ENCODE measurements around the gene C19orf73. TPM values are rescaled to one million over a fixed set of nuclear protein-coding genes. Genes with fewer than 3 reads are reported as not detected.
A peak's percentile ranks its signal among the peaks of the same experiment; 100 is the strongest.

C19orf73 gene
- total and polyA plus RNA-seq, 9 of the 15 experiments (the other 6 are each of a cell fraction or from before 2014, with no cell fraction given), result 0.08 to 7.4 (median 1.4) TPM

DNA sequence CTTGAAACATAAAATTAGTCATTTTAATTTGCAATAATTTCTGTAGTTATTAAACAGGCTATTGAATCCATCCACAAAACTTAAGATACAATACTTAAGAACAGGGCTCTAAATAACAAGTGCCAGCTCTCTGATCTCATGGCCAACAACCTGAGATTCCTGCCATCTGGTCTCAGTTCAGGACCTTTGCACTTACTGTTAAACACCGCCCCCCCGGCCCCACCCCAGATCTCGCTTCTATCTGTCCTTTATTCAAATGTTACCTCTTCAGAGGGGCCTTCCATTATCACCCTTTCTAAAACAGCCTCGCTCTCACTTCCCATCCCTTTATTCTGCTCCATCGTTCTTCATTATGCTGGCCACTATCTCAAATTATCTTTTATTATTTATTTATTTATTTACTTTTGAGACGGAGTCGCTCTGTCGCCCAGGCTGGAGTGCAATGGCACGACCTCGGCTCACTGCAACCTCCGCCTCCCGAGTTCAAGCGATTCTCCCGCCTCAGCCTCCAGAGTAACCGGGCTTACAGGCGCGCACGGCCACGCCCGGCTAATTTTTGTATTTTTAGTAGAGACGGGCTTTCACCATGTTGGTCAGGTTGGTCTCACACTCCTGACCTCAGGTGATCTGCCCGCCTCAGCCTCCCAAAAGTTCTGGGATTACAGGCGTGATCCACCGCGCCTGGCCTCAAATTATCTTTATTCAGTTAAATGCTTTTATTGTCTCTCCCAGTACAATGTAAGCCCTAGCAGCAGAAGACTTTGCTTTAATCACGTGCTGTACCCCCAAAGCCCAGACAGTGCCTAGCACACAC lies 34.5 kb downstream of the C19orf73 start (continued):
- TF ChIP-seq, protein P1, sequence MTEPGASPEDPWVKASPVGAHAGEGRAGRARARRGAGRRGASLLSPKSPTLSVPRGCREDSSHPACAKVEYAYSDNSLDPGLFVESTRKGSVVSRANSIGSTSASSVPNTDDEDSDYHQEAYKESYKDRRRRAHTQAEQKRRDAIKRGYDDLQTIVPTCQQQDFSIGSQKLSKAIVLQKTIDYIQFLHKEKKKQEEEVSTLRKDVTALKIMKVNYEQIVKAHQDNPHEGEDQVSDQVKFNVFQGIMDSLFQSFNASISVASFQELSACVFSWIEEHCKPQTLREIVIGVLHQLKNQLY (CRISPR knock-in tag; conservative IDR thresholded peaks at IDR 0.05), result no peak
- TF ChIP-seq KLF1 (tag; IDR thresholded peaks at IDR 0.05) (no peak), ZNF175 (CRISPR knock-in tag; IDR thresholded peaks at IDR 0.05; ENCODE audit: low read depth) (0 out of 2 replicates have a peak, but pooled peaks have one; percentile 13), HDAC2 (IDR thresholded peaks at IDR 0.05) (0 out of 2 replicates have a peak, but pooled peaks have one; percentile 71), MECOM (CRISPR knock-in tag; IDR thresholded peaks at IDR 0.05) (no peak), NFRKB (IDR thresholded peaks at IDR 0.05; ENCODE audit: low read depth) (peak; percentile 51; the same call in 1 of the 2 replicates), U2AF2 (optimal IDR thresholded peaks at IDR 0.05; ENCODE audit: low read depth, low read length) (no peak), POLR2B (IDR thresholded peaks at IDR 0.05; ENCODE audit: low read depth, partially characterized antibody) (no peak), CBX2 (IDR thresholded peaks at IDR 0.05; ENCODE audit: insufficient read depth, low read length, poor library complexity, severe bottlenecking) (no peak), MYC (IDR thresholded peaks at IDR 0.05; ENCODE audit: low read depth, low read length) (0 out of 2 replicates have a peak, but pooled peaks have one; percentile 8), MYC (CRISPR knock-in tag; IDR thresholded peaks at IDR 0.05; ENCODE audit: borderline replicate concordance, low read depth) (no peak)
- TF ChIP-seq, protein P2, sequence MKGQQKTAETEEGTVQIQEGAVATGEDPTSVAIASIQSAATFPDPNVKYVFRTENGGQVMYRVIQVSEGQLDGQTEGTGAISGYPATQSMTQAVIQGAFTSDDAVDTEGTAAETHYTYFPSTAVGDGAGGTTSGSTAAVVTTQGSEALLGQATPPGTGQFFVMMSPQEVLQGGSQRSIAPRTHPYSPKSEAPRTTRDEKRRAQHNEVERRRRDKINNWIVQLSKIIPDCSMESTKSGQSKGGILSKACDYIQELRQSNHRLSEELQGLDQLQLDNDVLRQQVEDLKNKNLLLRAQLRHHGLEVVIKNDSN (CRISPR knock-in tag; IDR thresholded peaks at IDR 0.05), result peak; percentile 57; the same call in 1 of the 2 replicates
- TF ChIP-seq, protein P3, sequence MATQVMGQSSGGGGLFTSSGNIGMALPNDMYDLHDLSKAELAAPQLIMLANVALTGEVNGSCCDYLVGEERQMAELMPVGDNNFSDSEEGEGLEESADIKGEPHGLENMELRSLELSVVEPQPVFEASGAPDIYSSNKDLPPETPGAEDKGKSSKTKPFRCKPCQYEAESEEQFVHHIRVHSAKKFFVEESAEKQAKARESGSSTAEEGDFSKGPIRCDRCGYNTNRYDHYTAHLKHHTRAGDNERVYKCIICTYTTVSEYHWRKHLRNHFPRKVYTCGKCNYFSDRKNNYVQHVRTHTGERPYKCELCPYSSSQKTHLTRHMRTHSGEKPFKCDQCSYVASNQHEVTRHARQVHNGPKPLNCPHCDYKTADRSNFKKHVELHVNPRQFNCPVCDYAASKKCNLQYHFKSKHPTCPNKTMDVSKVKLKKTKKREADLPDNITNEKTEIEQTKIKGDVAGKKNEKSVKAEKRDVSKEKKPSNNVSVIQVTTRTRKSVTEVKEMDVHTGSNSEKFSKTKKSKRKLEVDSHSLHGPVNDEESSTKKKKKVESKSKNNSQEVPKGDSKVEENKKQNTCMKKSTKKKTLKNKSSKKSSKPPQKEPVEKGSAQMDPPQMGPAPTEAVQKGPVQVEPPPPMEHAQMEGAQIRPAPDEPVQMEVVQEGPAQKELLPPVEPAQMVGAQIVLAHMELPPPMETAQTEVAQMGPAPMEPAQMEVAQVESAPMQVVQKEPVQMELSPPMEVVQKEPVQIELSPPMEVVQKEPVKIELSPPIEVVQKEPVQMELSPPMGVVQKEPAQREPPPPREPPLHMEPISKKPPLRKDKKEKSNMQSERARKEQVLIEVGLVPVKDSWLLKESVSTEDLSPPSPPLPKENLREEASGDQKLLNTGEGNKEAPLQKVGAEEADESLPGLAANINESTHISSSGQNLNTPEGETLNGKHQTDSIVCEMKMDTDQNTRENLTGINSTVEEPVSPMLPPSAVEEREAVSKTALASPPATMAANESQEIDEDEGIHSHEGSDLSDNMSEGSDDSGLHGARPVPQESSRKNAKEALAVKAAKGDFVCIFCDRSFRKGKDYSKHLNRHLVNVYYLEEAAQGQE (IDR thresholded peaks at IDR 0.05; ENCODE audit: borderline replicate concordance), result no peak
- TF ChIP-seq, protein P3 (CRISPR knock-in tag; IDR thresholded peaks at IDR 0.05; ENCODE audit: low read depth), result 0 out of 2 replicates have a peak, but pooled peaks have one; percentile 45

Measured in K562 (cell line).